ENCODE results near the gene ACTR8.

ACTR8 gene

GRCh38 chr3:53865732-53866499, 16.0 kb downstream of the ACTR8 start:
- DNase-seq (ENCODE audit: low read depth in 2 of 2), result no peak

- DNase-seq (ENCODE audit: low read depth in 2 of 2), result no peak
Measured at GRCh38 chr3:53863145-53863544, 18.8 kb downstream of the ACTR8 start.

- no peak for DNase-seq (ENCODE audit: low read depth in 2 of 2)
Measured at GRCh38 chr3:53862241-53862640, 19.7 kb downstream of the ACTR8 start.

GRCh38 chr3:53860196-53860595, 21.8 kb downstream of the ACTR8 start:
- DNase-seq (ENCODE audit: low read depth in 2 of 2), result no peak

- no peak for DNase-seq (ENCODE audit: low read depth in 2 of 2)
Measured at GRCh38 chr3:53859178-53859577, 22.8 kb downstream of the ACTR8 start.

GRCh38 chr3:53858096-53858741, 23.7 kb downstream of the ACTR8 start:
- DNase-seq (ENCODE audit: low read depth in 2 of 2), result no peak

- no peak for DNase-seq (ENCODE audit: low read depth in 2 of 2)
Measured at GRCh38 chr3:53856964-53857363, 25.0 kb downstream of the ACTR8 start.

- DNase-seq (ENCODE audit: low read depth in 2 of 2), result no peak
Measured at GRCh38 chr3:53850895-53851294, 31.1 kb downstream of the ACTR8 start.

GRCh38 chr3:53849916-53850315, 32.0 kb downstream of the ACTR8 start:
- DNase-seq (ENCODE audit: low read depth in 2 of 2), result no peak

GRCh38 chr3:53846851-53847155, 35.1 kb downstream of the ACTR8 start:
- no peak for DNase-seq (ENCODE audit: low read depth in 2 of 2)

GRCh38 chr3:53846134-53846850, 35.7 kb downstream of the ACTR8 start, which contains the start of the genes CHDH and IL17RB:
CHDH (minus strand) TSS chr3:53846419; CDS start chr3:53824008, 22,411 bp downstream.
IL17RB (plus strand) TSS chr3:53846568; CDS start chr3:53846589, 21 bp downstream.
- no peak for DNase-seq (ENCODE audit: low read depth in 2 of 2)

GRCh38 chr3:53845881-53846133, 36.1 kb downstream of the ACTR8 start:
- no peak for DNase-seq (ENCODE audit: low read depth in 2 of 2)

- DNase-seq (ENCODE audit: low read depth in 2 of 2), result no peak
Measured at GRCh38 chr3:53845103-53845880, 36.7 kb downstream of the ACTR8 start.

GRCh38 chr3:53844262-53845102, 37.5 kb downstream of the ACTR8 start:
- DNase-seq (ENCODE audit: low read depth in 2 of 2), result no peak

GRCh38 chr3:53843195-53844177, 38.5 kb downstream of the ACTR8 start:
- DNase-seq (ENCODE audit: low read depth in 2 of 2), result no peak

- no peak for DNase-seq (ENCODE audit: low read depth in 2 of 2)
Measured at GRCh38 chr3:53842436-53843194, 39.3 kb downstream of the ACTR8 start.

GRCh38 chr3:53841296-53841695, 40.7 kb downstream of the ACTR8 start:
- DNase-seq (ENCODE audit: low read depth in 2 of 2), result no peak

GRCh38 chr3:53837331-53837730, 44.6 kb downstream of the ACTR8 start:
- DNase-seq (ENCODE audit: low read depth in 2 of 2), result no peak
